Fibroblast of gingiva (primary cell): ENCODE data around the gene TXNDC2.

Experiments
- DNase-seq: peaks from one replicate; pipeline ENCODE4 v3.0.0-alpha.2; 2011; ENCODE audit warnings: low read depth

TXNDC2 gene

GRCh38 chr18:9860682-9861081 is 25.1 kb upstream of the TXNDC2 start:
- no peak for DNase-seq

- no peak for DNase-seq
These were observed 24.6 kb upstream of the TXNDC2 start for GRCh38 chr18:9861157-9861556.

GRCh38 chr18:9861933-9862332 is 23.8 kb upstream of the TXNDC2 start:
- peak; percentile 4 for DNase-seq

- DNase-seq, result no peak
These were observed 23.1 kb upstream of the TXNDC2 start for GRCh38 chr18:9862686-9863085.

GRCh38 chr18:9863282-9863681 is 22.5 kb upstream of the TXNDC2 start:
- no peak for DNase-seq

GRCh38 chr18:9865764-9866490 is 19.8 kb upstream of the TXNDC2 start:
- no peak for DNase-seq

GRCh38 chr18:9866627-9867026 is 19.1 kb upstream of the TXNDC2 start:
- no peak for DNase-seq

GRCh38 chr18:9867071-9867594 is 18.6 kb upstream of the TXNDC2 start:
- DNase-seq, result no peak

GRCh38 chr18:9868857-9869714 is 16.7 kb upstream of the TXNDC2 start:
- DNase-seq, result no peak

GRCh38 chr18:9869715-9870430 is 15.9 kb upstream of the TXNDC2 start:
- peak; percentile 64 for DNase-seq

GRCh38 chr18:9870431-9871008 is 15.3 kb upstream of the TXNDC2 start:
- DNase-seq, result no peak

GRCh38 chr18:9871244-9871746 is 14.5 kb upstream of the TXNDC2 start:
- no peak for DNase-seq

- DNase-seq, result no peak
These were observed 12.9 kb upstream of the TXNDC2 start for GRCh38 chr18:9872823-9873222.

GRCh38 chr18:9874728-9875127 is 11.0 kb upstream of the TXNDC2 start:
- no peak for DNase-seq

GRCh38 chr18:9876212-9876866 is 9.4 kb upstream of the TXNDC2 start:
- no peak for DNase-seq

GRCh38 chr18:9876867-9877654 is 8.7 kb upstream of the TXNDC2 start:
- DNase-seq, result peak; percentile 66

- no peak for DNase-seq
These were observed 8.1 kb upstream of the TXNDC2 start for GRCh38 chr18:9877655-9878014.

- no peak for DNase-seq
These were observed 7.7 kb upstream of the TXNDC2 start for GRCh38 chr18:9878095-9878494.

- no peak for DNase-seq
These were observed 7.0 kb upstream of the TXNDC2 start for GRCh38 chr18:9878783-9879242.

- no peak for DNase-seq
These were observed 1.7 kb upstream of the TXNDC2 start for GRCh38 chr18:9884090-9884489.
